ENCODE measurements around the gene CHMP3. TPM values are rescaled to one million over a fixed set of nuclear protein-coding genes. Genes with fewer than 3 reads are reported as not detected.

CHMP3 gene
- total RNA-seq, 1 experiment from 2014 or later, result 22.7 TPM

DNA sequence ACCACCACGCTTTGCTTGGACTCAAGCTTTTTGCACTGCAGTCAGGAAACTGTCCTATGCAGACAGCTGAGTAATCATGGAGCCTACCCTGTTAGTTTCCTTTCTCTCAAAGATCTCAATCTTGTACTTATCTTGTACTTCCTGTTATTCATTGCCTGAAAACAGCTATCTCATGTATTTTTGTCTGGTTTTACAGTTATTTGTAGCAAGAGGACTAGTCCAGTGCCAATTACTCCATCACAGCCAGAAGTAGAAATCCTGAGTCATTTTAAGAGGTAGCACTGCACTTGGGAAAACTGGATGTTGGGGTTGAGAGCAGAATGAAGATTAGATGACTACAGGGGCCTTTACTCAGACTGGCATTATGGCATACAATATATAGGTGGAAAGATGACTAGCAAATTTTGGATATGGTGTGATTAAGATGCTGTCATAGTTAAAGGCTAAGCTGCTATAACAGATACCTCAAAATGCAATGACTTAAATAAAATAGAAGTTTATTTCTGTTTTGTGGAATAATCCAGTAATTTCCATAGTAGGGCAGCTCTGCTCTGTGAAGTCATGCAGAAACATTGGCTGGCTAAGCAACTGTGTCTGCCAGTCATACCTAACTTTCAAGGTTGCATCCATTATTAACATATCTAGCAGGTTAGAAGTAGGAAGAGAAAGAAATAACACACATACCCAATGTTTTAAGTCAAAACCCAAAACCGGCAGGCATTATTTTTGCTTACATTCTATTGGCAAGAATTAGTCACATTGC, 21.1 kb upstream of the CHMP3 start:
- Mint-ChIP-seq H3K27ac (no peak overlapping the region), H3K4me3 (no peak overlapping the region), H3K4me1 (no peaks in the 10 kb centered on the region), H3K9me3 (peaks cover 6% of the 10 kb centered on the region), H3K27me3 (ENCODE audit: low read depth) (peaks cover 7% of the 10 kb centered on the region), H3K36me3 (no peaks in the 10 kb centered on the region)
- CTCF ChIA-PET, result no interaction called here
- TF ChIP-seq, protein P1, sequence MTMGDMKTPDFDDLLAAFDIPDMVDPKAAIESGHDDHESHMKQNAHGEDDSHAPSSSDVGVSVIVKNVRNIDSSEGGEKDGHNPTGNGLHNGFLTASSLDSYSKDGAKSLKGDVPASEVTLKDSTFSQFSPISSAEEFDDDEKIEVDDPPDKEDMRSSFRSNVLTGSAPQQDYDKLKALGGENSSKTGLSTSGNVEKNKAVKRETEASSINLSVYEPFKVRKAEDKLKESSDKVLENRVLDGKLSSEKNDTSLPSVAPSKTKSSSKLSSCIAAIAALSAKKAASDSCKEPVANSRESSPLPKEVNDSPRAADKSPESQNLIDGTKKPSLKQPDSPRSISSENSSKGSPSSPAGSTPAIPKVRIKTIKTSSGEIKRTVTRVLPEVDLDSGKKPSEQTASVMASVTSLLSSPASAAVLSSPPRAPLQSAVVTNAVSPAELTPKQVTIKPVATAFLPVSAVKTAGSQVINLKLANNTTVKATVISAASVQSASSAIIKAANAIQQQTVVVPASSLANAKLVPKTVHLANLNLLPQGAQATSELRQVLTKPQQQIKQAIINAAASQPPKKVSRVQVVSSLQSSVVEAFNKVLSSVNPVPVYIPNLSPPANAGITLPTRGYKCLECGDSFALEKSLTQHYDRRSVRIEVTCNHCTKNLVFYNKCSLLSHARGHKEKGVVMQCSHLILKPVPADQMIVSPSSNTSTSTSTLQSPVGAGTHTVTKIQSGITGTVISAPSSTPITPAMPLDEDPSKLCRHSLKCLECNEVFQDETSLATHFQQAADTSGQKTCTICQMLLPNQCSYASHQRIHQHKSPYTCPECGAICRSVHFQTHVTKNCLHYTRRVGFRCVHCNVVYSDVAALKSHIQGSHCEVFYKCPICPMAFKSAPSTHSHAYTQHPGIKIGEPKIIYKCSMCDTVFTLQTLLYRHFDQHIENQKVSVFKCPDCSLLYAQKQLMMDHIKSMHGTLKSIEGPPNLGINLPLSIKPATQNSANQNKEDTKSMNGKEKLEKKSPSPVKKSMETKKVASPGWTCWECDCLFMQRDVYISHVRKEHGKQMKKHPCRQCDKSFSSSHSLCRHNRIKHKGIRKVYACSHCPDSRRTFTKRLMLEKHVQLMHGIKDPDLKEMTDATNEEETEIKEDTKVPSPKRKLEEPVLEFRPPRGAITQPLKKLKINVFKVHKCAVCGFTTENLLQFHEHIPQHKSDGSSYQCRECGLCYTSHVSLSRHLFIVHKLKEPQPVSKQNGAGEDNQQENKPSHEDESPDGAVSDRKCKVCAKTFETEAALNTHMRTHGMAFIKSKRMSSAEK (CRISPR knock-in tag; IDR thresholded peaks at IDR 0.05; ENCODE audit: borderline replicate concordance), result no peak
- TF ChIP-seq, protein P2, sequence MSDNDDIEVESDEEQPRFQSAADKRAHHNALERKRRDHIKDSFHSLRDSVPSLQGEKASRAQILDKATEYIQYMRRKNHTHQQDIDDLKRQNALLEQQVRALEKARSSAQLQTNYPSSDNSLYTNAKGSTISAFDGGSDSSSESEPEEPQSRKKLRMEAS (CRISPR knock-in tag; IDR thresholded peaks at IDR 0.05), result no peak
- TF ChIP-seq, protein P3, sequence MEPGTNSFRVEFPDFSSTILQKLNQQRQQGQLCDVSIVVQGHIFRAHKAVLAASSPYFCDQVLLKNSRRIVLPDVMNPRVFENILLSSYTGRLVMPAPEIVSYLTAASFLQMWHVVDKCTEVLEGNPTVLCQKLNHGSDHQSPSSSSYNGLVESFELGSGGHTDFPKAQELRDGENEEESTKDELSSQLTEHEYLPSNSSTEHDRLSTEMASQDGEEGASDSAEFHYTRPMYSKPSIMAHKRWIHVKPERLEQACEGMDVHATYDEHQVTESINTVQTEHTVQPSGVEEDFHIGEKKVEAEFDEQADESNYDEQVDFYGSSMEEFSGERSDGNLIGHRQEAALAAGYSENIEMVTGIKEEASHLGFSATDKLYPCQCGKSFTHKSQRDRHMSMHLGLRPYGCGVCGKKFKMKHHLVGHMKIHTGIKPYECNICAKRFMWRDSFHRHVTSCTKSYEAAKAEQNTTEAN (CRISPR knock-in tag; IDR thresholded peaks at IDR 0.05), result no peak
- TF ChIP-seq, protein P4, sequence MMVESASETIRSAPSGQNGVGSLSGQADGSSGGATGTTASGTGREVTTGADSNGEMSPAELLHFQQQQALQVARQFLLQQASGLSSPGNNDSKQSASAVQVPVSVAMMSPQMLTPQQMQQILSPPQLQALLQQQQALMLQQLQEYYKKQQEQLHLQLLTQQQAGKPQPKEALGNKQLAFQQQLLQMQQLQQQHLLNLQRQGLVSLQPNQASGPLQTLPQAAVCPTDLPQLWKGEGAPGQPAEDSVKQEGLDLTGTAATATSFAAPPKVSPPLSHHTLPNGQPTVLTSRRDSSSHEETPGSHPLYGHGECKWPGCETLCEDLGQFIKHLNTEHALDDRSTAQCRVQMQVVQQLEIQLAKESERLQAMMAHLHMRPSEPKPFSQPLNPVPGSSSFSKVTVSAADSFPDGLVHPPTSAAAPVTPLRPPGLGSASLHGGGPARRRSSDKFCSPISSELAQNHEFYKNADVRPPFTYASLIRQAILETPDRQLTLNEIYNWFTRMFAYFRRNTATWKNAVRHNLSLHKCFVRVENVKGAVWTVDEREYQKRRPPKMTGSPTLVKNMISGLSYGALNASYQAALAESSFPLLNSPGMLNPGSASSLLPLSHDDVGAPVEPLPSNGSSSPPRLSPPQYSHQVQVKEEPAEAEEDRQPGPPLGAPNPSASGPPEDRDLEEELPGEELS (CRISPR knock-in tag; IDR thresholded peaks at IDR 0.05), result no peak
- TF ChIP-seq NR3C1 (CRISPR knock-in tag; conservative IDR thresholded peaks at IDR 0.05; ENCODE audit: low read depth) (no peak), SMAD3 (CRISPR knock-in tag; IDR thresholded peaks at IDR 0.05; ENCODE audit: borderline replicate concordance) (no peak), CREM (CRISPR knock-in tag; IDR thresholded peaks at IDR 0.05) (no peak), NFATC4 (CRISPR knock-in tag; IDR thresholded peaks at IDR 0.05) (no peak), OVOL2 (CRISPR knock-in tag; IDR thresholded peaks at IDR 0.05; ENCODE audit: borderline replicate concordance) (no peak), HMGA2 (CRISPR knock-in tag; IDR thresholded peaks at IDR 0.05) (no peak), ETV6 (CRISPR knock-in tag; IDR thresholded peaks at IDR 0.05) (no peak), ZNF232 (CRISPR knock-in tag; IDR thresholded peaks at IDR 0.05) (no peak)
- TF ChIP-seq, protein P5, sequence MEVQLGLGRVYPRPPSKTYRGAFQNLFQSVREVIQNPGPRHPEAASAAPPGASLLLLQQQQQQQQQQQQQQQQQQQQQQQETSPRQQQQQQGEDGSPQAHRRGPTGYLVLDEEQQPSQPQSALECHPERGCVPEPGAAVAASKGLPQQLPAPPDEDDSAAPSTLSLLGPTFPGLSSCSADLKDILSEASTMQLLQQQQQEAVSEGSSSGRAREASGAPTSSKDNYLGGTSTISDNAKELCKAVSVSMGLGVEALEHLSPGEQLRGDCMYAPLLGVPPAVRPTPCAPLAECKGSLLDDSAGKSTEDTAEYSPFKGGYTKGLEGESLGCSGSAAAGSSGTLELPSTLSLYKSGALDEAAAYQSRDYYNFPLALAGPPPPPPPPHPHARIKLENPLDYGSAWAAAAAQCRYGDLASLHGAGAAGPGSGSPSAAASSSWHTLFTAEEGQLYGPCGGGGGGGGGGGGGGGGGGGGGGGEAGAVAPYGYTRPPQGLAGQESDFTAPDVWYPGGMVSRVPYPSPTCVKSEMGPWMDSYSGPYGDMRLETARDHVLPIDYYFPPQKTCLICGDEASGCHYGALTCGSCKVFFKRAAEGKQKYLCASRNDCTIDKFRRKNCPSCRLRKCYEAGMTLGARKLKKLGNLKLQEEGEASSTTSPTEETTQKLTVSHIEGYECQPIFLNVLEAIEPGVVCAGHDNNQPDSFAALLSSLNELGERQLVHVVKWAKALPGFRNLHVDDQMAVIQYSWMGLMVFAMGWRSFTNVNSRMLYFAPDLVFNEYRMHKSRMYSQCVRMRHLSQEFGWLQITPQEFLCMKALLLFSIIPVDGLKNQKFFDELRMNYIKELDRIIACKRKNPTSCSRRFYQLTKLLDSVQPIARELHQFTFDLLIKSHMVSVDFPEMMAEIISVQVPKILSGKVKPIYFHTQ (CRISPR knock-in tag; IDR thresholded peaks at IDR 0.05), result no peak
- POLR2A ChIA-PET, result no interaction called here
- no peak for DNase-seq (ENCODE audit: low spot score)
- no peak for ATAC-seq

DNA sequence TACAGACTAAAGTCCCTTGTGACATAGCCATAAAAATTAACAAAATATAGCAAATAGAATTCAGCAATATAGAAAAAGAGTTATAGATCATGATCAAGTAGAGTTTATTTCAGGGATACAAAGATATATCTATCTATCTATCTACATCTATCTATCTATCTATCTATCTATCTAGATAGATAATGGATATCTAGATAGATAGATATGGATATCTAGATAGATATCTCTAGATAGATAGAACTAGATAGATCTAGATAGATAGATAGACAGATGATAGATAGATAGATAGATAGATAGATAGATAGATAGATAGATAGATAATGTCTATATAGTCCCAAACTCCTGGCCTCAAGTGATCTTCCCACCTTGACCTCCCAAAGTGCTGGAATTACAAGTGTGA, 17.3 kb upstream of the CHMP3 start:
- DNase-seq (ENCODE audit: low spot score), result no peak
- peaks cover 5% of the 10 kb centered on the region for H3K27me3 Mint-ChIP-seq (ENCODE audit: low read depth)
- ChIA-PET CTCF (no interaction called here), POLR2A (no interaction called here)
- H3K9me3 Mint-ChIP-seq, result peaks cover 17% of the 10 kb centered on the region
- no peak for ATAC-seq
- H3K4me1 Mint-ChIP-seq, result no peaks in the 10 kb centered on the region
- no peaks in the 10 kb centered on the region for H3K36me3 Mint-ChIP-seq
- H3K4me3 Mint-ChIP-seq, result no peak overlapping the region
- no peak overlapping the region for H3K27ac Mint-ChIP-seq
- no peak for TF ChIP-seq FOXJ3 (CRISPR knock-in tag; IDR thresholded peaks at IDR 0.05; ENCODE audit: borderline replicate concordance)
- TF ChIP-seq, protein P6, sequence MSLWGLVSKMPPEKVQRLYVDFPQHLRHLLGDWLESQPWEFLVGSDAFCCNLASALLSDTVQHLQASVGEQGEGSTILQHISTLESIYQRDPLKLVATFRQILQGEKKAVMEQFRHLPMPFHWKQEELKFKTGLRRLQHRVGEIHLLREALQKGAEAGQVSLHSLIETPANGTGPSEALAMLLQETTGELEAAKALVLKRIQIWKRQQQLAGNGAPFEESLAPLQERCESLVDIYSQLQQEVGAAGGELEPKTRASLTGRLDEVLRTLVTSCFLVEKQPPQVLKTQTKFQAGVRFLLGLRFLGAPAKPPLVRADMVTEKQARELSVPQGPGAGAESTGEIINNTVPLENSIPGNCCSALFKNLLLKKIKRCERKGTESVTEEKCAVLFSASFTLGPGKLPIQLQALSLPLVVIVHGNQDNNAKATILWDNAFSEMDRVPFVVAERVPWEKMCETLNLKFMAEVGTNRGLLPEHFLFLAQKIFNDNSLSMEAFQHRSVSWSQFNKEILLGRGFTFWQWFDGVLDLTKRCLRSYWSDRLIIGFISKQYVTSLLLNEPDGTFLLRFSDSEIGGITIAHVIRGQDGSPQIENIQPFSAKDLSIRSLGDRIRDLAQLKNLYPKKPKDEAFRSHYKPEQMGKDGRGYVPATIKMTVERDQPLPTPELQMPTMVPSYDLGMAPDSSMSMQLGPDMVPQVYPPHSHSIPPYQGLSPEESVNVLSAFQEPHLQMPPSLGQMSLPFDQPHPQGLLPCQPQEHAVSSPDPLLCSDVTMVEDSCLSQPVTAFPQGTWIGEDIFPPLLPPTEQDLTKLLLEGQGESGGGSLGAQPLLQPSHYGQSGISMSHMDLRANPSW (CRISPR knock-in tag; conservative IDR thresholded peaks at IDR 0.05; ENCODE audit: low read depth), result no peak
- TF ChIP-seq JAZF1 (CRISPR knock-in tag; IDR thresholded peaks at IDR 0.05), result no peak
- TF ChIP-seq, protein P7, sequence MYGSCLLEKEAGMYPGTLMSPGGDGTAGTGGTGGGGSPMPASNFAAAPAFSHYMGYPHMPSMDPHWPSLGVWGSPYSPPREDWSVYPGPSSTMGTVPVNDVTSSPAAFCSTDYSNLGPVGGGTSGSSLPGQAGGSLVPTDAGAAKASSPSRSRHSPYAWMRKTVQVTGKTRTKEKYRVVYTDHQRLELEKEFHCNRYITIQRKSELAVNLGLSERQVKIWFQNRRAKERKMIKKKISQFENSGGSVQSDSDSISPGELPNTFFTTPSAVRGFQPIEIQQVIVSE (CRISPR knock-in tag; IDR thresholded peaks at IDR 0.05; ENCODE audit: borderline replicate concordance), result no peak
- TF ChIP-seq, protein P8, sequence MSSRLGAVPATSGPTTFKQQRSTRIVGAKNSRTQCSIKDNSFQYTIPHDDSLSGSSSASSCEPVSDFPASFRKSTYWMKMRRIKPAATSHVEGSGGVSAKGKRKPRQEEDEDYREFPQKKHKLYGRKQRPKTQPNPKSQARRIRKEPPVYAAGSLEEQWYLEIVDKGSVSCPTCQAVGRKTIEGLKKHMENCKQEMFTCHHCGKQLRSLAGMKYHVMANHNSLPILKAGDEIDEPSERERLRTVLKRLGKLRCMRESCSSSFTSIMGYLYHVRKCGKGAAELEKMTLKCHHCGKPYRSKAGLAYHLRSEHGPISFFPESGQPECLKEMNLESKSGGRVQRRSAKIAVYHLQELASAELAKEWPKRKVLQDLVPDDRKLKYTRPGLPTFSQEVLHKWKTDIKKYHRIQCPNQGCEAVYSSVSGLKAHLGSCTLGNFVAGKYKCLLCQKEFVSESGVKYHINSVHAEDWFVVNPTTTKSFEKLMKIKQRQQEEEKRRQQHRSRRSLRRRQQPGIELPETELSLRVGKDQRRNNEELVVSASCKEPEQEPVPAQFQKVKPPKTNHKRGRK (CRISPR knock-in tag; IDR thresholded peaks at IDR 0.05; ENCODE audit: borderline replicate concordance), result no peak
- no peak for TF ChIP-seq TEAD1 (CRISPR knock-in tag; IDR thresholded peaks at IDR 0.05)
